Fibroblast of villous mesenchyme (primary cell): ENCODE data around the gene PRDM16. TPM values are rescaled to one million over a fixed set of nuclear protein-coding genes. Genes with fewer than 3 reads are reported as not detected.

Experiments
- DNase-seq: peaks from one replicate; pipeline ENCODE4 v3.0.0-alpha.2; 2010; ENCODE audit warnings: low read depth
- H3K4me3 ChIP-seq: 2 replicates; pipeline ENCODE4 v1.5.1; 2011; ENCODE audit warnings: low read depth, mild to moderate bottlenecking, low read length
- total RNA-seq: library from RNA; depleted of rRNA; stranded (reverse); fragments of >200 nt; gene quantifications from 2 replicates; pipeline ENCODE4 v1.2.3, GENCODE V29; 2012
- TF ChIP-seq, protein P1 (sequence below): IDR thresholded peaks from 2 replicates; pipeline ENCODE4 v1.5.1; 2012; ENCODE audit warnings: low read depth, mild to moderate bottlenecking, low read length; ENCODE audit not compliant: insufficient read depth

Gene PRDM16
- total RNA-seq, 1 donor = 1.7 TPM

DNA sequence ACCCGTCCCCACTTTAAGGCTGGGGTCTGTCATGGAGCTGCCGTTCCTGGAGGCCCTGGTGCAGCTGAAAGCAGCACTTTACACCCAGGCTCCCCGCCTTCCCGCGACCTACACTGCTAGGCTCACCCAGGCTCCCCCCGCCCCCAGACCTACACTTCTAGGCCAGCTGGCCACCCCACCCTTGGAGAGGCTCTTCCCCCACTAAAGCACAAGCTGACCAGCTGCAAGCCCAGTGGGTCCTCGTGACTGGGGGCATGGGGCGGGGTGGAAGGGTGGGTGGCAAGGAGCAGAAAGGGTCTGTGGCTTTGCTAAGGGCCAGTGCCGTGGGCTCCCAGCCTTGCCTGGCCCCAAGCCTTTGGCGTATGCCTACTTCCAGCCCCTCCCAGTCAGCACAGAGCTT, 375.7 kb downstream of the PRDM16 start:
- no peak overlapping the region for H3K4me3 ChIP-seq
- DNase-seq = no peak
- TF ChIP-seq, protein P1, sequence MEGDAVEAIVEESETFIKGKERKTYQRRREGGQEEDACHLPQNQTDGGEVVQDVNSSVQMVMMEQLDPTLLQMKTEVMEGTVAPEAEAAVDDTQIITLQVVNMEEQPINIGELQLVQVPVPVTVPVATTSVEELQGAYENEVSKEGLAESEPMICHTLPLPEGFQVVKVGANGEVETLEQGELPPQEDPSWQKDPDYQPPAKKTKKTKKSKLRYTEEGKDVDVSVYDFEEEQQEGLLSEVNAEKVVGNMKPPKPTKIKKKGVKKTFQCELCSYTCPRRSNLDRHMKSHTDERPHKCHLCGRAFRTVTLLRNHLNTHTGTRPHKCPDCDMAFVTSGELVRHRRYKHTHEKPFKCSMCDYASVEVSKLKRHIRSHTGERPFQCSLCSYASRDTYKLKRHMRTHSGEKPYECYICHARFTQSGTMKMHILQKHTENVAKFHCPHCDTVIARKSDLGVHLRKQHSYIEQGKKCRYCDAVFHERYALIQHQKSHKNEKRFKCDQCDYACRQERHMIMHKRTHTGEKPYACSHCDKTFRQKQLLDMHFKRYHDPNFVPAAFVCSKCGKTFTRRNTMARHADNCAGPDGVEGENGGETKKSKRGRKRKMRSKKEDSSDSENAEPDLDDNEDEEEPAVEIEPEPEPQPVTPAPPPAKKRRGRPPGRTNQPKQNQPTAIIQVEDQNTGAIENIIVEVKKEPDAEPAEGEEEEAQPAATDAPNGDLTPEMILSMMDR = no peak

DNA sequence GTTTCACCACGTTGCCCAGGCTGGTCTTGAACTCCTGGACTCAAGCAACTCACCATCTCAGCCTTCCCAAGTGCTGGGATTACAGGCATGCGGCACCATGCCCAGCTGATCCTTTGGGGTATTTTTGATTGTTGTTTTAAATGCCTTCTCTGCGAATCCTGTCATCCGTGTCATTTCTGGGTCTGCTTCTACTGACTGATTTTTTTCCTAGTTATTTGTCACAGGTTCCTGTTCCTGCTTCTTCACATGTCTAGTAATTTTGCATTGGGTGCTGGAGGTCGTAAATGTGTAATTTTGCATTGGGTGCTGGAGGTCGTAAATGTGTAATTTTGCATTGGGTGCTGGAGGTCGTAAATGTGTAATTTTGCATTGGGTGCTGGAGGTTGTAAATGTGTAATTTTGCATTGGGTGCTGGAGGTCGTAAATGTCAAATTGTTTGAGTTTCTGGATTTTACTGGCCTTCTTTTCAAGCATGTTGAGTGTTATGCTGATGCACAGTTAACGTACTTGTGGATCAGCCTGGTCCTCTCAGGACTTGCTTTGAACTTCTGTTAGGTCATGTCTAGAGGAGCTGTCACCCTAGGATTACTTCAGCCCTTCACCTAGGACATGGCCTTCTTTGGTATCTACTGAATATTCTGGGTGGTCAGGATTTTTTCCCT, 381.3 kb downstream of the PRDM16 start:
- DNase-seq = no peak
- no peak overlapping the region for H3K4me3 ChIP-seq
- TF ChIP-seq, protein P1 = no peak

DNA sequence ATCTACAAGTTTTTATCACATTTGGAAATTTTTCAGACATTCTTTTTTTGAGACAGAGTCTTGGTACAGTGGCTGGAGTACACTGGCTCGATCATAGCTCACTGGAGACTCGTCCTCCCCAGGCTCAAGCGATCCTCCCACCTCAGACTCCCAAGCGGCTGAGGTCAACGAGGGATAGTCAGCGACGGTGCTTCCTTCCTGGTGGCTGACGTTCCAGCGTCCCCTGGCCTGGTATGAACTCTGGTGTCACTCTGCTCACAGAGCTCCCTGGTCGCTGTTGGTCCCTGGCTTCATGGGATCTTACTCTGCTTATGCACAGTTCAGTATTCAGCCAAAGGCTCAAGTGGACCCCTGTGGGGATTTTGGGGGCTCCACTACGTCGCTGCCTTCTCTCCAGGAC, 382.0 kb downstream of the PRDM16 start:
- no peak for DNase-seq
- no peak overlapping the region for H3K4me3 ChIP-seq
- TF ChIP-seq, protein P1 = no peak

DNA sequence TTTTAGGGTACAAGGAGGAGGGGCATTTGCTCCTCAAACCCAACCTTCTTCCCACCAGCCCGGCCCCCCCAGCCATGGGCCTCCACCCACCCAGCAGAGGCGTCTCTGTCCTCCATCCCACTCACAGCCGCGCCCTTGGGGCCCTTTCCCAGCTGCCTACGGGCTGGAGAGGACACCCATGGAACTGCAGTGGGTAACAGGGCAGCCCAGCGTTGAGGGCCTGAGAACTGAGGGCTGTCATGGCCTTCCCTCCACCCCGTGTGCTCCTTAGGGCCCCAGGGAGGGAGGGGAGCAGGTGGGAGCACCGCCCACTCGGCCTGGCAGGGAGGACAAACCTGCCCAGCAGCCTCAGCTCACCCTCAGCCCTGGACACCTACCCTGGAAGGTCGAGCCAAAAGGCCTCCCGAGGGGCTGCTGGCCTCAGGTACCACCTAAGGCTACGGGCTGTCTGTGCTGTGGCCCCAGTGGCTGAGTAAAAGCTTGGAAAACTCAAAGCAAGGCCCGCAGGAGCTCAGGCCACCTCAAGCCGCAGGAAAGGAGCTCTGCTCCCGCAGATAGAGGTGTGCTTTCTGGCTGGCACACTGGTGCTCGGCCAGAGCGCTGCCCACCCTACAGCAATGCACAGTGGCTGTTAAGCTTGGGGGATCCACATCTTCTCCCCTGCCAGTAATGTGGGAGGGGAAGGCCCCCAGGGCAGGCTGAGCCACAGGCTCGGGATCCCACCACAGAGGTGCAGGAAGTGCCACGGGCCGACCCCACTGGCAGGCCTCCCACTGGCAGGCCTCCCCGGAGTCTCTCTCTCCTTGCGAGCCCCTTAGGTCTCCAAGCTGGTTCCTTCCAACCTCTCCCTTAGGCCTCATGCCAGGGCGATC, 383.2 kb downstream of the PRDM16 start:
- no peak for DNase-seq
- H3K4me3 ChIP-seq = no peak overlapping the region
- TF ChIP-seq, protein P1 = no peak

DNA sequence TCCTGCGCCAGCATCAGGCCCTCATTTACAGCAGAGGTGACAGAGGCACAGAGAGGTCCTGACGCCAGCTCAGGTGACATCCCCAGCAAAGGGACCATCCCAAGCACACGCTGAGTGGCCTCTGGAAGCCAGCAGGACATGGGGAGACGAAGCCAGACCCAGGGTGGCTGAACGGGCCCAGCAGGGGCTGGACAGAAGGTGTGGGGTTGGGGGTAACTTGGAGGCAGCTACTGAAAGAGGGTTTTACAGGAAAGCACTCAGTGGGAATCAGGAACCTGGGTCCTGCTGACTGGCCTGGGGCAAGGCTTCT, 383.8 kb downstream of the PRDM16 start:
- TF ChIP-seq, protein P1 = no peak
- H3K4me3 ChIP-seq = no peak overlapping the region
- DNase-seq = no peak

DNA sequence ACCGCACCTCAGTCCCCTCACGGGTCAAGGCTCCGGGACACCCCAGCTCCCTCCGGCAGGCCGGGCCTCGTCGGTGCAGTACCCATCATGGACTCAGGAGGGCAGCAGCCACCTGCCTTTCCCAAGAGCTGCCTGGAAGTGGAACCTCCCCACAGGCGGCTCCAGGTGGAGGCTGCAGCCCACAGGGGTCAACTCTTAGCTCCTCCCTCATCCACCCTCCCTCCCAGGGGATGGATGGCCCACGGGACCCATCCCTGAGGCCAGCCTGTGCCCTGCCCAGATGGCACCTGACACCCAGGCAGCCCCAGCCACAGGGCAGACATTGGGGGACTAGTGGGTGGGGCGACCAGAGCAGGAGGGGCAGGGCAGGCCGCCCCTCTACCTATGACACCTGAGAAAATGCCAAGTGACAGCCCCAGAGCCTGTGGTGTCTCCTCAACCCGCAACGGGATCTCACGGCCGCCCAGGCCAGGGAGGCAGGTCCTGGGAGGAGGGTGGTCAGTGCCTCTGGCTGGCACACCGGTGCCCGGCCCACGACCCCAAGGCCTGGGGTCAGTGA, 384.3 kb downstream of the PRDM16 start:
- no peak overlapping the region for H3K4me3 ChIP-seq

More for the DNA sequence above, 384.3 kb downstream of the PRDM16 start:
- TF ChIP-seq, protein P1 = peak; percentile 93
- peak; percentile 52 for DNase-seq
